Thoracic aorta (tissue), 2 donors: ENCODE results near the gene BICDL2. TPM values are rescaled to one million over a fixed set of nuclear protein-coding genes. Genes with fewer than 3 reads are reported as not detected.

Experiments used
- ATAC-seq: fragments of 150-250 bp; one replicate; pipeline ENCODE4 v1.8.0; 2017; ENCODE audit warnings: low read depth; ENCODE audit not compliant: insufficient number of reproducible peaks, low FRiP score
- DNase-seq: peaks from one replicate; pipeline ENCODE4 v3.0.0-alpha.2; 2020; ENCODE audit warnings: low spot score
- H3K27ac ChIP-seq, 2 donors: fragments of 200-600 bp; sonication (generic); 1 replicate in 1 of 2; 2 replicates in 1 of 2; pipeline ENCODE4 v1.5.1; 2016; ENCODE audit warnings: mild to moderate bottlenecking in 2 of 2, moderate library complexity in 2 of 2
- H3K27me3 ChIP-seq: fragments of 200-600 bp; sonication (generic); replicated peaks from 2 replicates; pipeline ENCODE4 v1.6.0; 2016; ENCODE audit warnings: mild to moderate bottlenecking; ENCODE audit not compliant: insufficient read depth
- H3K36me3 ChIP-seq: fragments of 200-600 bp; sonication (generic); one replicate; pipeline ENCODE4 v1.5.1; 2016
- H3K4me1 ChIP-seq, 2 donors: fragments of 200-600 bp; sonication (generic); 1 replicate in 1 of 2; 2 replicates in 1 of 2; pipeline versions ENCODE4 v1.5.1 to v1.6.0; 2016; ENCODE audit warnings: low read depth in 2 of 2, mild to moderate bottlenecking in 1 of 2; ENCODE audit not compliant: control insufficient read depth in 1 of 2
- H3K4me3 ChIP-seq: fragments of 200-600 bp; sonication (generic); 2 replicates; pipeline ENCODE4 v1.5.1; 2016; ENCODE audit warnings: mild to moderate bottlenecking
- H3K9me3 ChIP-seq: fragments of 200-600 bp; sonication (generic); 2 replicates; pipeline ENCODE4 v1.5.1; 2016
- total RNA-seq, 2 donors: library from RNA; depleted of rRNA; stranded (reverse); fragments of >200 nt; gene quantifications; one replicate each; pipeline versions ENCODE4 v1.1.0 to v1.2.3, GENCODE V29; 2016
- TF ChIP-seq, protein P1 (sequence below): fragments of 200-600 bp; sonication (generic); IDR thresholded peaks from one replicate; pipeline ENCODE4 v1.5.1; 2019; ENCODE audit warnings: antibody characterized with exemption

The BICDL2 gene
- total RNA-seq, 2 donors from 2014 or later, result 1.1 TPM; not detected in 1

DNA sequence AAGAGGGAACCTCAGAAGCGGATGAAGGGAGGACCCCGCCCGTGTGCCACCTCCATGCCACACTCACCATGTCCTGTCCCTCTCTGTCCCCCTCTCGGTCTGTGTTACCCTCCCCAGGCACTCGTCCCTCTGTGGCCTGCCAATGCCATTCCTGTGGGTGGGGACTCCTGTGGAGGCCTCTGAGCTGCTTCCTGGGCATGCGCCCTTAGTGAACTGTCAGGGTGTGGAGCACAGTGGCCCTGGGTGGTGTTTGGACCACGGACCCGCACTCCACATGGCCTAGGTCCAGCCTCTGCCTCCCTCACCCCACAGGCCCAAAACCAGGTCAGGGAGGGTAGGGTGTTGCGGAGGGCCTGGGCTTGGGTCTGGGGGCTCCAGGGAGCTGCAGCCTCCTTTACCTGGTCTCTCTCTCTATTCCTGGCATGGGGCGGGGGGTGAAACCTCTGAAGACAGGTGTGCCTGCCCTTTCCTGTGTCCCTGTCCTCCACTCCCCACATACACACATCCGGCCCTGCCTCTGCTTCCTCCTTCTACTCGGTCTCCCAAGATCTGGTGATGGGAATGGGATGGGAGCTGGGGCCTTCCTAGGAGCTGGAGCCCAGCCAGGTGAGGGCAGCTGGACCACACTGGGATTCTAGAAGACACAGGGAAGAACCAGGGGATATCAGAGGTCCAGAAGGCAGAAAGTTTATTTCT lies 45.0 kb downstream of the BICDL2 start:
- no peaks in the 10 kb centered on the region for H3K27me3 ChIP-seq
- no peaks in the 10 kb centered on the region for H3K9me3 ChIP-seq
- ATAC-seq (no peak), DNase-seq (no peak)
- no peaks in the 10 kb centered on the region for H3K36me3 ChIP-seq
- no peaks in the 10 kb centered on the region for H3K4me1 ChIP-seq
- TF ChIP-seq, protein P1, sequence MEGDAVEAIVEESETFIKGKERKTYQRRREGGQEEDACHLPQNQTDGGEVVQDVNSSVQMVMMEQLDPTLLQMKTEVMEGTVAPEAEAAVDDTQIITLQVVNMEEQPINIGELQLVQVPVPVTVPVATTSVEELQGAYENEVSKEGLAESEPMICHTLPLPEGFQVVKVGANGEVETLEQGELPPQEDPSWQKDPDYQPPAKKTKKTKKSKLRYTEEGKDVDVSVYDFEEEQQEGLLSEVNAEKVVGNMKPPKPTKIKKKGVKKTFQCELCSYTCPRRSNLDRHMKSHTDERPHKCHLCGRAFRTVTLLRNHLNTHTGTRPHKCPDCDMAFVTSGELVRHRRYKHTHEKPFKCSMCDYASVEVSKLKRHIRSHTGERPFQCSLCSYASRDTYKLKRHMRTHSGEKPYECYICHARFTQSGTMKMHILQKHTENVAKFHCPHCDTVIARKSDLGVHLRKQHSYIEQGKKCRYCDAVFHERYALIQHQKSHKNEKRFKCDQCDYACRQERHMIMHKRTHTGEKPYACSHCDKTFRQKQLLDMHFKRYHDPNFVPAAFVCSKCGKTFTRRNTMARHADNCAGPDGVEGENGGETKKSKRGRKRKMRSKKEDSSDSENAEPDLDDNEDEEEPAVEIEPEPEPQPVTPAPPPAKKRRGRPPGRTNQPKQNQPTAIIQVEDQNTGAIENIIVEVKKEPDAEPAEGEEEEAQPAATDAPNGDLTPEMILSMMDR, result no peak
- H3K4me3 ChIP-seq, result no peak overlapping the region
- H3K27ac ChIP-seq, result no peak overlapping the region

DNA sequence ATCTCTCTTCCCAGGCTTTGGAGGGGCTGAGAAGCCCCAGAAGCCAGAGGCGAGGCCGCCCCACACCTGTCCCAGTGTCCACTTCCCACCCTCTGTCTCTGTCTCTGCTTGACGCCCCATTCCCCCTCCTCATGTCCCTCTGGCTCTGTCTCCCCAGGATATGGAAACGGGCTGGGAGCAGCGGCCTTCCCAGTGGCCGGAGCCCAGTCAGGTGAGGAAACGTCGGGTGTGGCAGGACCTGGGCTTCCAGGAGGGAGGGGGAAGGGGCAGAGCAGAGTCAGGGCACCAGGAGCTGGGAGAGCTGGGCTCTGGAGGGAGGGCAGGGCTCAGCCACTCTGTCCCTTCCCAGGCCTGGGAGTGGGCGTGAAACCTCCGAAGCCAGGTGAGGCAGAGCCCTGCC lies 45.9 kb downstream of the BICDL2 start:
- TF ChIP-seq, protein P1, result no peak
- Histone ChIP-seq H3K9me3 (no peaks in the 10 kb centered on the region), H3K27me3 (no peaks in the 10 kb centered on the region), H3K27ac (no peak overlapping the region), H3K4me1 (peaks cover 0 to 2% of the 10 kb centered on the region in 2 donors), H3K4me3 (no peak overlapping the region), H3K36me3 (no peaks in the 10 kb centered on the region)
- no peak for ATAC-seq
- no peak for DNase-seq

DNA sequence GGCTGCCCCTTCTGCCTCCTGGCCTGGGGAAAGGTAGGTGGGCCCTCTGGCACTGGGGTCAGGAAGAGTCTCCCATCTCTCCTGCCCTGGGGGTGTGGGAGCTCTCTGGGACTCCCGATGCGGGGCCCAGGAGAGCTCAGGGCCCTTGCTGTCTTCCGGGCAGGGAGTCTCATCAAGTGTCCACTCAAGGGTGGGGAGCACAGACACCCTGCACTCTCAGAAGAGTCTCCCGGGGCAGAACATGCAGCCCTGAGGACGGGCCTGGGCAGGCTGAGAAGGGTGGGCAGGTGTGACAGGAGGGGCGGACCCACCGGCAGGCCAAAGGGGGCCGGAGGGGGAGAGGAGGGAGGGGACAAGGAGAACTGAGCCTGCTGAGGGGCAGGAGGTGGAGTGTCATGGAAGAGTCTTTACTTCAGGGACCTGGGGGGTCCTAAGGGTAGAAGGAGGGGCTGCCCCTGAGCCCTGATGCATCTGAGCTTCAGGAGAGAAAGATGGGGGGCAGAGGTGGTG lies 48.1 kb downstream of the BICDL2 start:
- Histone ChIP-seq H3K4me3 (no peak overlapping the region), H3K4me1 (peaks cover 0 to 12% of the 10 kb centered on the region in 2 donors), H3K27me3 (no peaks in the 10 kb centered on the region), H3K36me3 (no peaks in the 10 kb centered on the region), H3K9me3 (no peaks in the 10 kb centered on the region), H3K27ac (no peak overlapping the region)
- TF ChIP-seq, protein P1, result no peak
- no peak for ATAC-seq
- DNase-seq, result no peak

DNA sequence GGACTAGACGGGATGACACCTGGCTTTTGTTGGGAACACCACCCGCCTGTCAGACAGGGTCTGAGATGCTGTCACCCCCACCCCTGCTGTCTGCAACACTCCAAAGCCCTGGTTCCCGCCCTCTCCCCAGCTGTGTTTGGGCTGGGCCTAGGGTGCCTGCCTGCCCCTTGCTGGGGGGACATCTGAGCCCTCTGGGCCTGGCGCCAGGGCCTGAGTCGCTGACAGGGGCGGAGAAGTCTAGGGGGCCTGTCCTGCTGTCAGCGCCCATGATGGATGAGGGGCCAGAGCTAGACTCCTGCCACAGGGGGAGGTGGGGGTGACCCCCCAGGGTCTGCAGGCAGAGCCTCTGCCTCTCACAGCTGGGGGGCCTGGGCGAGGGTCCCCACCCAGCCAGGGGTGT lies 48.9 kb downstream of the BICDL2 start:
- no peak for DNase-seq

DNA sequence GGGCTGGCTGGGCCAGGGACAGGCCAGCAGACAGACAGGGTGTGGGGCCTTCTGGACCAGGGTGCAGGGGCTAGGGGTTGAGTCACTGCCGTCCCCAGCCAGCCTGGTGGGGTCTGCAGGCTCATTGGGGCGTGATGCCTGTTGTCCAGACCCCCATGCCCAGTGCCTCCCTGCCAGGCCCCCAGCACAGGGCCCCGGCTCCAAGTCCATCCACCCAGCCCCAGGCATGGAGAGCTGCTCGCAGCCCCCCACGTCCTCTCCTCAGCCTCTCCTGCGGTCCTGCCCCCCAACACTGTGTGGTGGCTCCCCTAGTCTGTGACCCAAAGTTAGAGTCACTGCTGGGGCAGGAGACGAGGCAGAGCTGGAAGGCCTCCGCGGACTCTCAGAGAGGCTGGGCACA lies 49.5 kb downstream of the BICDL2 start:
- Histone ChIP-seq H3K4me3 (no peak overlapping the region), H3K27me3 (no peaks in the 10 kb centered on the region), H3K4me1 (peaks cover 0 to 13% of the 10 kb centered on the region in 2 donors), H3K27ac (no peak overlapping the region), H3K36me3 (no peaks in the 10 kb centered on the region), H3K9me3 (no peaks in the 10 kb centered on the region)
- no peak for ATAC-seq
- TF ChIP-seq, protein P1, result no peak
- no peak for DNase-seq

More for the DNA sequence above, 48.9 kb downstream of the BICDL2 start:
- Histone ChIP-seq H3K27me3 (no peaks in the 10 kb centered on the region), H3K4me3 (no peak overlapping the region), H3K9me3 (no peaks in the 10 kb centered on the region), H3K27ac (no peak overlapping the region), H3K36me3 (no peaks in the 10 kb centered on the region), H3K4me1 (peaks cover 0 to 13% of the 10 kb centered on the region in 2 donors)
- TF ChIP-seq, protein P1, result no peak
- no peak for ATAC-seq
